ENCODE data around the gene B3GALT6.

B3GALT6 gene

GRCh38 chr1:1239614-1240347, 7.7 kb downstream of the B3GALT6 start:
- TF ChIP-seq, protein P1, sequence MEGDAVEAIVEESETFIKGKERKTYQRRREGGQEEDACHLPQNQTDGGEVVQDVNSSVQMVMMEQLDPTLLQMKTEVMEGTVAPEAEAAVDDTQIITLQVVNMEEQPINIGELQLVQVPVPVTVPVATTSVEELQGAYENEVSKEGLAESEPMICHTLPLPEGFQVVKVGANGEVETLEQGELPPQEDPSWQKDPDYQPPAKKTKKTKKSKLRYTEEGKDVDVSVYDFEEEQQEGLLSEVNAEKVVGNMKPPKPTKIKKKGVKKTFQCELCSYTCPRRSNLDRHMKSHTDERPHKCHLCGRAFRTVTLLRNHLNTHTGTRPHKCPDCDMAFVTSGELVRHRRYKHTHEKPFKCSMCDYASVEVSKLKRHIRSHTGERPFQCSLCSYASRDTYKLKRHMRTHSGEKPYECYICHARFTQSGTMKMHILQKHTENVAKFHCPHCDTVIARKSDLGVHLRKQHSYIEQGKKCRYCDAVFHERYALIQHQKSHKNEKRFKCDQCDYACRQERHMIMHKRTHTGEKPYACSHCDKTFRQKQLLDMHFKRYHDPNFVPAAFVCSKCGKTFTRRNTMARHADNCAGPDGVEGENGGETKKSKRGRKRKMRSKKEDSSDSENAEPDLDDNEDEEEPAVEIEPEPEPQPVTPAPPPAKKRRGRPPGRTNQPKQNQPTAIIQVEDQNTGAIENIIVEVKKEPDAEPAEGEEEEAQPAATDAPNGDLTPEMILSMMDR (IDR thresholded peaks at IDR 0.05), result no peak

GRCh38 chr1:1240348-1240732, 8.3 kb downstream of the B3GALT6 start:
- TF ChIP-seq, protein P1 (IDR thresholded peaks at IDR 0.05), result no peak

DNA sequence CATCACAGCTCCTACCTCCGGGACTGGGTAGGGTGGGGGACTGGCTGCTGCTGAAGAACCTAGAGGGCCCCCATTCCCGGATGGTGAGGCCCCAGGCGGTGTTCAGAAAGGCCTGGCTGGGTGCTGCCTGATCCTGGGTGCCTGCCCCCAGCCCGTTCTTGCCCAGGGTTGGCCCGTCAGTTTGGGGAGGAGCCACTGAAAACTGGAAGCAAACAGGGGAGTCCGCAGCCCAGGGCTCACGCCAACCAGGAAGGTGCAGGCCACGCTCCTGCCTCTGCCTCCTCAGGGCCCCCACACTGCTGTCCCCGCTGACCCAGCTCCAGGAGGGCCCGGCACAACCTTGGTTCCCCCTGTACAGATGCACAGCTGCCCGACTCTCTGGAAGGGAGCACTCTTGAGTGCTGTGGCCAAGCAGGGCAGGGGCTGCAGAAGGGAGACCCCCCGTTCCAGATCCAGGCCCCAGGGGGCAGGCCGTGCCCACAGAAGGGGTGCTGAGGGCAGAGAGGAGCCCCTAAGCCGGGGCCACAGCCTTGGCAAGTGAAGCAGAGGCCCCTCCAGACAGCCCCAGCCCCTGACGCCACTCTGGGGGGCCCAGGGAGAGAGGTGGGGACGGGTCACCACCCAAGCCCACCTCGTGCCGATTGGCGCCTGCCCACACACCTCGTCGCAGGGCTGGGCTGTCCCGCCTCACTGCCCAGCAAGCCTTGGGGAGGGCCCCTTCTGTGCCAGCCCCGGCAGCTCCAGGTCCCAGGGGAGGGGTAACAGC, 9.0 kb downstream of the B3GALT6 start:
- TF ChIP-seq, protein P1 (IDR thresholded peaks at IDR 0.05), result no peak

DNA sequence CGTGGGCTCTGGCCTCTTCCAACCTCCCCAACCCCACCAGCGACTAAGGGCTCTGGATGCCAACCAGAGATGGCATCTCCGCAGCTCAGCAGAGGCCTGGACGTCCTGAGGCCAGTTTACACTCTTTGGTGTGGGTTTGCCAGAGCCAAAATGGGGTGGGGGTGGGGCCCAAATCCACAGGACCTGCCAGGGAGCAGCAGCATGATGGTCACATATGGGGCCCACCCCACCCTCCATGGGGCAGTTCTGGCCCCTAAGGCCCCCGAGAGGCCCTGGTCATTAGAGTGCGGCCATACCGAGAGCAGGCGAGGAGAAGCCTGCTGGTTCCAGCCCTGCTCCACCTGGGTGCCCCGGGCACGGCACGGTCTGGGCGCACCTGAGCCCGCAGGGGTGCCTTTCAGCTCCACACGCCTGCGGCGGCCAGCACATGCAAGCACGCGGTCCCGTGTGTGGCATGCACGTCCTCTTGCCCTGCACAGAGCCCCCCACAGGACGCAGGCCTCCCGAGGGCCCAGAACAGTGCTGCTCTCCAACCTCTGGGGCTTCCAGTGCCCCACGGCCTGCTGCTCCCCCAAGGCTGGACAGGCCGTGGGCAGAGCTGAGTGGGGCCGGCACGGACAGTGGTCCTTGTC, 9.7 kb downstream of the B3GALT6 start:
- TF ChIP-seq, protein P1 (IDR thresholded peaks at IDR 0.05), result no peak

DNA sequence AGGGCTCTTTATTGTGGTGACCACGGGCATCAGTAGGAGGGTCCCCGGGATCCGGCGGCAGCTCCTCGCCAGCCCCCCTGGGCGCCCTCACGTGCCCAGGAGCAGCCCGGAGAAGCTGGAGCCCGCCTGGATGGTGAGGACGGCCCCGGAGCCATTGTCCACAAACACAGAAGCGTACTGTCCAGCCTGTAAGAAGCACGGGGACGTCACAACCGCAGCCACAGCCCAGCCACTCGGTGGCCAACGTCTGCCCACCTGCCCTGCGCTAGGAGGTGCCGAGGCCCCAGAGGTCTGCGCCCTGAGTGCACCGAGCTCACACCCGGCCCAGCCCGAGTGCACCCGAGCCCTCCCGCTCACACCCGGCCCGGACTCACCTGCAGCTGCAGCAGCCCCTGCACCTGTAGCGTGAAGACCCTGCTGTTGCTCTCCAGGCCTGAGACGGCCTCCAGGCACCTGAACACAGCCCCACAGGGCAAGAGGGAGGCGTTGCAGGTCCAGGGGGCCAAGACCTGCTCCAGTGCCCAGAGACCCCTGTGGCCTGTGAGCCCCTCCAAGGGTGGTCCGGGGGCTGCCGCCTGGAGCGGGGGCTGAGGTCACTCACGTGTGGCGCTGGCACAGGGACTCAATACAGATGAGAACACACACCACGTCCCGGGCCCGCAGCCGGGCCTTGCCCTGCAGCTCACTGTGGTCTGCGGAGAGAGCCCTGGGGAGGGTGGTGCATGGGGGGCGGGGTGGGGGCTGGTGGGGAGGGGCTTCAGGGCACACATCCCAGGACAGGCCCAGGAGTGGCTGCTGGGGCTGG, 10.6 kb downstream of the B3GALT6 start:
- TF ChIP-seq, protein P1 (IDR thresholded peaks at IDR 0.05), result no peak

DNA sequence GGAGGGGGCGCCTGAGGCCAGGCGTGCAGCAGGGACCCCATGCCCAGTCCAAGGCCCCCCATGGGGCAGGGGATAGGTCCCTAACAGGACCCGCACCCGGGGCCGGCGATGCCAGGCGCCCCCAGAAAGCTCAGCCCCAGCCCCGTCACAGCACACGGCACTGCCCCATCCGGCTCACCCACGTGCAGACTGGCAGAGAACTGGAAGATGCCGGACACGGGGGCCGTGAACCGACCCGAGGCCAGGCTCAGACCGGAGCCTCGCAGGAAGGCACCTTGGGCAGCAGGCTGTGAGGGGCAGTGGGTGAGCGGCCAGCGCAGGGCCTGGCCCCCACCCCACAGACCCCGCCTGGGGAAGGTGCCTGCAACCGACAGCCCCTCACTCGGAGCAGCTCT, 11.2 kb downstream of the B3GALT6 start:
- TF ChIP-seq, protein P1 (IDR thresholded peaks at IDR 0.05), result no peak

GRCh38 chr1:1243807-1244191, 11.8 kb downstream of the B3GALT6 start:
- TF ChIP-seq, protein P1 (IDR thresholded peaks at IDR 0.05), result no peak

Data from LNCAP (cell line).